ENCODE results near the gene LTK.
"Not testable (repeated sequence)": the region's sequence is repeated elsewhere in the genome, so short reads cannot be mapped to it uniquely, and the experiment has no call there.

Gene LTK

GRCh38 chr15:41474941-41475340, 38.7 kb downstream of the LTK start:
- no peak for DNase-seq

GRCh38 chr15:41474436-41474835, 39.2 kb downstream of the LTK start:
- no peak for DNase-seq

DNA sequence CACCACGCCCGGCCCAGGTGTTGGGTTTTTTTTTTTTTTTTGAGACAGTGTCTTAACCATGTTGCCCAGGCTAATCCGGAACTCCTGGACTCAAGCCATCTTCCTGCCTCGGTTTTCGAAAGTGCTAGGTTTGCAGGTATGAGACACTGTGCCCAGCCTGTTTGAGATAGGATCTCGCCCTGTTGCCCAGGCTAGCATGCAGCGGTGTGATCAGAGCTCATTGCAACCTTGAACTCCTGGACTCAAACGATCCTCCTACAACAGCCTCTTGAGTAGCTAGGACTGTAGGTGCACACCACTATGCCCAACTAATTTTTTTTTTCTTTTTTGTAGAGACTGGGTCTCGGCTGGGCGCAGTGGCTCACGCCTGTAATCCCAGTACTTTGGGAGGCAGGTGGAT, 40.2 kb downstream of the LTK start:
- DNase-seq: no peak

DNA sequence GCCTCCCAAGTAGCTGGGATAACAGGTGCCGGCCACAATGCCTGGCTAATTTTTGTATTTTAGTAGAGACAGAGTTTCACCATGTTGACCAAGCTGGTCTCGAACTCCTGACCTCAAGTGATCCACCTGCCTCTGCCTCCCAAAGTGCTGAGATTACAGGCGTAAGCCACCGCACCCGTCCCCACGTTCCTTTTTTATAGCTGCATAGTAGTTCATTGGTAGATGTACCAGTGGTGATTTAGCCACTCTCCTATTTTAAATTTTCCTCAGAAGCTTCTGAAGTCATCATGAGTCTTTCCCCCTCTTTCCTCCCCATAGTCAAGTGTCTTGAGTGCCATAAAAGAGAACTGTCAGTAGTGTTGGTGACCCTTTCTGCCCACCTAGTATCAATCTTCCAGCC, 44.0 kb downstream of the LTK start:
- DNase-seq: not testable (repeated sequence)

GRCh38 chr15:41466711-41467110, 46.9 kb downstream of the LTK start:
- no peak for DNase-seq

GRCh38 chr15:41465822-41466421, 47.7 kb downstream of the LTK start:
- DNase-seq: no peak

- DNase-seq: no peak
These were observed 48.6 kb downstream of the LTK start for GRCh38 chr15:41464889-41465580.

DNA sequence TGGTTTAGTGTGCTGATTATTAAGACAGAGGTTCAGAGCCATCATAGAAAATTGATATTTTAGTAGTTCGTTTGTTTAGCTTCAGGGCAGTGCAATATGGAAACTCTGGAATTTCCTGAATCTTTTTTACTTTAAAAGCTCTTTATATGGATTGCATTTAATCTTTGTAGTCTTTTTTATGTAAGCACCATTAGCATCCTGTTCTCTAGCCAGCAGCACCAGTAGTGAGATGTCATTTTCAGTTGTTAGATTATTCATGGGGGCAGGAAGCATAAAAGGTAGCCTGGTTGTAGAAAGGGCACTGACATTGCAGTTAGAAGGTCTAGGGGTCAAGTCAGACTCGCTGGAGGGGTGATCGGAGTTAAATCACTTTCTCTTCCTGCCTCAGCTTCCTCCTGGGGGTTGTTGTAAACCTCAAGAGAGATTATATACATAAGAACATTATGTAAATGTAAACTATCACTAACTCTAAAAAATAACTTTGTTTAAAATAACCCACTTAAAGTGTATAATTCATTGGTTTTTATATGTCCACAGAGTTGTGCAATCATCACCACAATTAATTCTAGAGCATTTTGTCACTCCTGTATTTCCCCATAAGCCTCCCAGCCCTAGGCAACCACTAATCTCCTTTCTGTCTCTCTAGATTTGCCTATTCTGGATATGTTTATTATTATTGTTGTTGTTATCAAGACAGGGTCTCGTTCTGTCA, 51.4 kb downstream of the LTK start:
- DNase-seq: no peak

All from C1 segment of cervical spinal cord (tissue), 14 donors.